Measurements from ENCODE around the gene LGI4.
"Not testable (repeated sequence)": the region's sequence is repeated elsewhere in the genome, so short reads cannot be mapped to it uniquely, and the experiment has no call there.

Gene LGI4

DNA sequence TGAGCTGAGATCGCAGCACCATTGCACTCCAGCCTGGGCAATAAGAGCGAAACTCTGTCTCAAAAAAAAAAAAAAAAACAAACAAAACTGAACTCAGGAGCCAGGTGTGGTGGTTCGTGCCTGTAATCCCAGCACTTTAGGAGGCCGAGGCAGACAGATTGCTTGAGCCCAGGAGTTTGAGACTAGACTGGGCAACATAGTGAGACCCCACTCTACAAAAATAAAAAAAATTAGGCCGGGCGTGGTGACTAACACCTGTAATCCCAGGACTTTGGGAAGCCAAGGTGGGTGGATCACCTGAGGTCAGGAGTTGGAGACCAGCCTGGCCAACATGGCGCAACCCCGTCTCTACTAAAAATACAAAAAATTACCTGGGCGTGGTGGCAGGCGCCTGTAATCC lies 32.9 kb downstream of the LGI4 start:
- H2BK12ac ChIP-seq (ENCODE audit: low read length); H3K79me2 ChIP-seq (ENCODE audit: control insufficient read depth, insufficient read depth, low read length, poor library complexity); H4K12ac ChIP-seq (ENCODE audit: low read depth, low read length); H2BK5ac ChIP-seq (ENCODE audit: low read depth, low read length, poor library complexity); H3K27ac ChIP-seq (ENCODE audit: low read depth, low read length); H3K14ac ChIP-seq (ENCODE audit: low read length); H3K9me3 ChIP-seq (ENCODE audit: insufficient read depth, low read depth, low read length); H4K8ac ChIP-seq (ENCODE audit: low read depth, low read length); H3K4me2 ChIP-seq (ENCODE audit: low read length); H3K79me1 ChIP-seq (ENCODE audit: low read length); H3K18ac ChIP-seq (ENCODE audit: low read length); H2AK5ac ChIP-seq (ENCODE audit: low read length); H2BK120ac ChIP-seq (ENCODE audit: insufficient read depth, low read length, poor library complexity); H3K4ac ChIP-seq (ENCODE audit: low read depth, low read length); H3K27me3 ChIP-seq (ENCODE audit: insufficient read depth, low read length); H4K91ac ChIP-seq (ENCODE audit: low read depth, low read length); H2AFZ ChIP-seq (ENCODE audit: insufficient read depth, low read length, poor library complexity); DNase-seq; H3K4me1 ChIP-seq (ENCODE audit: control insufficient read depth in 1 of 2, insufficient read depth in 2 of 2, low read length in 2 of 2); H3K9ac ChIP-seq (ENCODE audit: low read length); H3K4me3 ChIP-seq (ENCODE audit: low read depth, low read length); H3K23ac ChIP-seq (ENCODE audit: low read length); H3K36me3 ChIP-seq (ENCODE audit: control insufficient read depth in 1 of 2, insufficient read depth in 2 of 2, low read length in 2 of 2): not testable (repeated sequence)
- no CpG with 5 or more reads among the region's 10 CpGs for WGBS (ENCODE audit: extremely low coverage, insufficient coverage, insufficient read length)

- H2BK12ac ChIP-seq (ENCODE audit: low read length), result no peak overlapping the region
- H3K79me1 ChIP-seq (ENCODE audit: low read length), result no peaks in the 10 kb centered on the region
- H4K12ac ChIP-seq (ENCODE audit: low read depth, low read length), result no peak overlapping the region
- no peaks in the 10 kb centered on the region for H3K27me3 ChIP-seq (ENCODE audit: insufficient read depth, low read length)
- H4K91ac ChIP-seq (ENCODE audit: low read depth, low read length), result no peak overlapping the region
- H2BK120ac ChIP-seq (ENCODE audit: insufficient read depth, low read length, poor library complexity), result no peak overlapping the region
- no peak overlapping the region for H3K4me2 ChIP-seq (ENCODE audit: low read length)
- H4K8ac ChIP-seq (ENCODE audit: low read depth, low read length), result no peak overlapping the region
- H3K18ac ChIP-seq (ENCODE audit: low read length), result no peak overlapping the region
- H3K4me1 ChIP-seq (ENCODE audit: control insufficient read depth in 1 of 2, insufficient read depth in 2 of 2, low read length in 2 of 2), result no peaks in the 10 kb centered on the region
- H3K4ac ChIP-seq (ENCODE audit: low read depth, low read length), result no peak overlapping the region
- H3K9ac ChIP-seq (ENCODE audit: low read length), result no peak overlapping the region
- no peak overlapping the region for H3K23ac ChIP-seq (ENCODE audit: low read length)
- H2AK5ac ChIP-seq (ENCODE audit: low read length), result no peak overlapping the region
- H3K27ac ChIP-seq (ENCODE audit: low read depth, low read length), result no peak overlapping the region
- H3K14ac ChIP-seq (ENCODE audit: low read length), result no peak overlapping the region
- no peaks in the 10 kb centered on the region for H3K79me2 ChIP-seq (ENCODE audit: control insufficient read depth, insufficient read depth, low read length, poor library complexity)
- H2AFZ ChIP-seq (ENCODE audit: insufficient read depth, low read length, poor library complexity), result no peak overlapping the region
- H3K4me3 ChIP-seq (ENCODE audit: low read depth, low read length), result no peak overlapping the region
- H2BK5ac ChIP-seq (ENCODE audit: low read depth, low read length, poor library complexity), result no peak overlapping the region
- H3K9me3 ChIP-seq (ENCODE audit: insufficient read depth, low read depth, low read length), result peaks cover 3% of the 10 kb centered on the region
- whole genome bisulfite sequencing (ENCODE audit: extremely low coverage, insufficient coverage, insufficient read length), result no CpG with 5 or more reads among the region's 16 CpGs
- H3K36me3 ChIP-seq (ENCODE audit: control insufficient read depth in 1 of 2, insufficient read depth in 2 of 2, low read length in 2 of 2), result no peaks in the 10 kb centered on the region
- DNase-seq, result no peak
Measured at GRCh38 chr19:35100588-35101533, 34.0 kb downstream of the LGI4 start.

DNA sequence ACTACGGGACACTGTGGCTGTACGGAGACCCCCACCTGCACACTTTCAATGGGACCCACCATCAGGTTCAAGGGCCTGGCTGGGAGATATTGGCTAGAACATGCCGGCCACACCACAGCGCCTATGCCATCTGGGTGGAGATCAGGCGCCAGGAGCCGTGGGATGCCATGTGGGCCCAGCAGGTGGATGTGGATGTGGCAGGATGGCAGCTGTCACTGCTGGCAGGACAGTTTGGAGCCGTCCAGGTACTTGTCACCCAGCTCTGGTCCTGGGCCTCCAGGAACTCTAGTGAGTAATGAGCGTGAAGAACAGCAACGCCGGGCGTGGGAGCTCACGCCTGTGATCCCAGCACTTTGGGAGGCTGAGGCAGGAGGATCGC lies 35.0 kb downstream of the LGI4 start:
- H3K4me3 ChIP-seq (ENCODE audit: low read depth, low read length), result no peak overlapping the region
- no peak overlapping the region for H3K27ac ChIP-seq (ENCODE audit: low read depth, low read length)
- H2AK5ac ChIP-seq (ENCODE audit: low read length), result no peak overlapping the region
- no peak overlapping the region for H4K8ac ChIP-seq (ENCODE audit: low read depth, low read length)
- H2BK12ac ChIP-seq (ENCODE audit: low read length), result no peak overlapping the region
- no peak overlapping the region for H3K14ac ChIP-seq (ENCODE audit: low read length)
- H3K27me3 ChIP-seq (ENCODE audit: insufficient read depth, low read length), result no peaks in the 10 kb centered on the region
- H4K12ac ChIP-seq (ENCODE audit: low read depth, low read length), result no peak overlapping the region
- no peak overlapping the region for H3K23ac ChIP-seq (ENCODE audit: low read length)
- H2BK5ac ChIP-seq (ENCODE audit: low read depth, low read length, poor library complexity), result no peak overlapping the region
- no peaks in the 10 kb centered on the region for H3K9me3 ChIP-seq (ENCODE audit: insufficient read depth, low read depth, low read length)
- H3K36me3 ChIP-seq (ENCODE audit: control insufficient read depth in 1 of 2, insufficient read depth in 2 of 2, low read length in 2 of 2), result no peaks in the 10 kb centered on the region
- no peaks in the 10 kb centered on the region for H3K4me1 ChIP-seq (ENCODE audit: control insufficient read depth in 1 of 2, insufficient read depth in 2 of 2, low read length in 2 of 2)
- no peaks in the 10 kb centered on the region for H3K79me1 ChIP-seq (ENCODE audit: low read length)
- H3K4me2 ChIP-seq (ENCODE audit: low read length), result no peak overlapping the region
- H3K4ac ChIP-seq (ENCODE audit: low read depth, low read length), result no peak overlapping the region
- WGBS (ENCODE audit: extremely low coverage, insufficient coverage, insufficient read length), result no CpG with 5 or more reads among the region's 13 CpGs
- no peak overlapping the region for H3K9ac ChIP-seq (ENCODE audit: low read length)
- H3K18ac ChIP-seq (ENCODE audit: low read length), result no peak overlapping the region
- H4K91ac ChIP-seq (ENCODE audit: low read depth, low read length), result no peak overlapping the region
- no peak for DNase-seq
- H2BK120ac ChIP-seq (ENCODE audit: insufficient read depth, low read length, poor library complexity), result no peak overlapping the region
- H3K79me2 ChIP-seq (ENCODE audit: control insufficient read depth, insufficient read depth, low read length, poor library complexity), result no peaks in the 10 kb centered on the region
- H2AFZ ChIP-seq (ENCODE audit: insufficient read depth, low read length, poor library complexity), result no peak overlapping the region

DNA sequence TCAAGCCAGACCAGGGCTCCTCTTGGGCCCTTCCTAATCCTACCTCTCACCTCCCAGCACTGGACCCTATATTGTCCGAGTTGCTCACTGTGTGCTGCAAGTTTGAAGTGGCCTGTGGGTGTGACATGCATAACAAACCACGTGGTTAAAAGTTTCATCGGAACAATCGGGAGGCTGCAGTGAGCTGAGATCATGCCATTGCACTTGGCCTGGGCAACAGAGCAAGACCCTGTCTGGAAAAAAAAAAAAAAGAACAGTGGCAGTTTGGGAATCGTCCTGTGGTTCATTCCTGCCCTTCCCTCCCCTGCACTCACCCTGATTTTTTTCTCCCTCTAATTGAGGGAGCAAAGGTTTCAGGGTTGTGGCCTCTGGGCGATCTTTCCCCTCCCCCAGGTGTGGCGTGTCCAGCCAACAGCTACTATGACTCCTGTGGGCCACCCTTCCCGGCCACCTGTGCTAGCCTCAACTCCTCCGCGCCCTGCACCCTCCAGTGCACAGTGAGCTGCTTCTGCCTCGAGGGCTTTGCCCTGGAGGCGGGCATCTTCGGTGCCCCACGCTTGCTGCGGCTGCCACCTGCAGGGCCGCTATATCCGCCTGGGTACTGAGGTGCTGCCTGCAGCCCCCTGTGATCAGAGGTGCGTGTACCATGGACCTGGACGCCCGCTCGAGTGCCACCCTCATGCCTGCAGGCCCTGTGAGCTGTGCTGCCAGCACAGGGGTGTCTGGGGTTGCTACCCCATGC lies 35.5 kb downstream of the LGI4 start:
- H3K4me1 ChIP-seq (ENCODE audit: control insufficient read depth in 1 of 2, insufficient read depth in 2 of 2, low read length in 2 of 2), result no peaks in the 10 kb centered on the region
- no peaks in the 10 kb centered on the region for H3K36me3 ChIP-seq (ENCODE audit: control insufficient read depth in 1 of 2, insufficient read depth in 2 of 2, low read length in 2 of 2)
- no peak overlapping the region for H3K4me2 ChIP-seq (ENCODE audit: low read length)
- no peak overlapping the region for H3K18ac ChIP-seq (ENCODE audit: low read length)
- H2AK5ac ChIP-seq (ENCODE audit: low read length), result no peak overlapping the region
- H3K79me2 ChIP-seq (ENCODE audit: control insufficient read depth, insufficient read depth, low read length, poor library complexity), result no peaks in the 10 kb centered on the region
- no peak overlapping the region for H4K12ac ChIP-seq (ENCODE audit: low read depth, low read length)
- no peak overlapping the region for H4K8ac ChIP-seq (ENCODE audit: low read depth, low read length)
- H3K27me3 ChIP-seq (ENCODE audit: insufficient read depth, low read length), result no peaks in the 10 kb centered on the region
- H2BK5ac ChIP-seq (ENCODE audit: low read depth, low read length, poor library complexity), result no peak overlapping the region
- H3K14ac ChIP-seq (ENCODE audit: low read length), result no peak overlapping the region
- H2BK120ac ChIP-seq (ENCODE audit: insufficient read depth, low read length, poor library complexity), result no peak overlapping the region
- no peak overlapping the region for H2AFZ ChIP-seq (ENCODE audit: insufficient read depth, low read length, poor library complexity)
- no peak overlapping the region for H2BK12ac ChIP-seq (ENCODE audit: low read length)
- no peak overlapping the region for H3K4ac ChIP-seq (ENCODE audit: low read depth, low read length)
- H4K91ac ChIP-seq (ENCODE audit: low read depth, low read length), result no peak overlapping the region
- no peak overlapping the region for H3K4me3 ChIP-seq (ENCODE audit: low read depth, low read length)
- WGBS (ENCODE audit: extremely low coverage, insufficient coverage, insufficient read length), result no CpG with 5 or more reads among the region's 21 CpGs
- H3K9ac ChIP-seq (ENCODE audit: low read length), result no peak overlapping the region
- no peak overlapping the region for H3K23ac ChIP-seq (ENCODE audit: low read length)
- DNase-seq, result no peak
- no peaks in the 10 kb centered on the region for H3K79me1 ChIP-seq (ENCODE audit: low read length)
- no peaks in the 10 kb centered on the region for H3K9me3 ChIP-seq (ENCODE audit: insufficient read depth, low read depth, low read length)
- no peak overlapping the region for H3K27ac ChIP-seq (ENCODE audit: low read depth, low read length)
